Body of pancreas (tissue), 4 donors: ENCODE data around the gene PTPRB.

Source experiments
- POLR2A ChIP-seq, 3 donors: fragments of 450-650 bp; IDR thresholded peaks; one replicate each; pipeline ENCODE4 v1.6.1; 2016; ENCODE audit warnings: antibody characterized with exemption in 3 of 3, mild to moderate bottlenecking in 2 of 3
- TF ChIP-seq, protein P1 (sequence below), 7 experiments: fragments of 450-650 bp in 4 of 7; fragments of 200-600 bp in 3 of 7; sonication (generic) in 3 of 7; IDR thresholded peaks; one replicate each; pipeline ENCODE4 v1.5.1; 2016 to 2019; ENCODE audit warnings: antibody characterized with exemption in 7 of 7

DNA sequence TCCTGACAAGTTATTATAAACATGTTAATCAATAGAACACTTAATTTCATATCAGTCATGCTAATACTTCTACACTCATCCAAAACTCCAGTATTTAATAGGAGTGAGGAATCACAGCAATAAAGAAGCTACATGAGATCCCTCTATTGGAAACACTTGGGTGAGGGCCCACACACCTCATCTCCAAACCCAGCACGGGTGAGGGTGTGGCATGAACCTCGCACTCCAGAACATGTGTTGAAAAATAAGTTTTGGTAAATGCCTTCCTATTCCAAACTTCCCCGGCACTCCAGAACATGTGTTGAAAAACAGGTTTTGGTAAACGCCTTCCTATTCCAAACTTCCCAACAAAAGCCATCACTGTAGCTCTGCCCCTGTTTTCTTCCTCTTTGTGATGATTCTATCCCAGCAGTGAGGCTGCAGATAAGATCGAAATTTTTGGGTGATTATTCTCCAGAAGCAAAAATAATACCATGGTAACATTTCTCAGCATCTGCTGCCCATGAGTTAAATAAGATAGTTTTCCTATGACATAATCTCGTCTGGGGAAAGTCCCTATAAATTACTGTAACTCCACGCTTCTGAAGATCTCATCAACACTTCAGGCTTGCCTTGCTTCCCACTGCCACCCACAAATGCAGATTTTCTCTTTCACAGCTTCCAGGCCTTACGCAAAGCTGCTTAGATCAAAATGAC, 24.4 kb upstream of the PTPRB start:
- TF ChIP-seq, protein P1, sequence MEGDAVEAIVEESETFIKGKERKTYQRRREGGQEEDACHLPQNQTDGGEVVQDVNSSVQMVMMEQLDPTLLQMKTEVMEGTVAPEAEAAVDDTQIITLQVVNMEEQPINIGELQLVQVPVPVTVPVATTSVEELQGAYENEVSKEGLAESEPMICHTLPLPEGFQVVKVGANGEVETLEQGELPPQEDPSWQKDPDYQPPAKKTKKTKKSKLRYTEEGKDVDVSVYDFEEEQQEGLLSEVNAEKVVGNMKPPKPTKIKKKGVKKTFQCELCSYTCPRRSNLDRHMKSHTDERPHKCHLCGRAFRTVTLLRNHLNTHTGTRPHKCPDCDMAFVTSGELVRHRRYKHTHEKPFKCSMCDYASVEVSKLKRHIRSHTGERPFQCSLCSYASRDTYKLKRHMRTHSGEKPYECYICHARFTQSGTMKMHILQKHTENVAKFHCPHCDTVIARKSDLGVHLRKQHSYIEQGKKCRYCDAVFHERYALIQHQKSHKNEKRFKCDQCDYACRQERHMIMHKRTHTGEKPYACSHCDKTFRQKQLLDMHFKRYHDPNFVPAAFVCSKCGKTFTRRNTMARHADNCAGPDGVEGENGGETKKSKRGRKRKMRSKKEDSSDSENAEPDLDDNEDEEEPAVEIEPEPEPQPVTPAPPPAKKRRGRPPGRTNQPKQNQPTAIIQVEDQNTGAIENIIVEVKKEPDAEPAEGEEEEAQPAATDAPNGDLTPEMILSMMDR (IDR thresholded peaks at IDR 0.05): no peak
- TF ChIP-seq POLR2A (IDR thresholded peaks at IDR 0.05): no peak
